Activated T-helper 1 cell treated with Interleukin-2 at 50 U/mL for 16 hours (primary cell): ENCODE data around the gene AGFG2.

ENCODE experiments used
- DNase-seq: peaks from one replicate; pipeline ENCODE4 v3.0.0-alpha.2; 2020; ENCODE audit warnings: low read depth

The AGFG2 gene

DNA sequence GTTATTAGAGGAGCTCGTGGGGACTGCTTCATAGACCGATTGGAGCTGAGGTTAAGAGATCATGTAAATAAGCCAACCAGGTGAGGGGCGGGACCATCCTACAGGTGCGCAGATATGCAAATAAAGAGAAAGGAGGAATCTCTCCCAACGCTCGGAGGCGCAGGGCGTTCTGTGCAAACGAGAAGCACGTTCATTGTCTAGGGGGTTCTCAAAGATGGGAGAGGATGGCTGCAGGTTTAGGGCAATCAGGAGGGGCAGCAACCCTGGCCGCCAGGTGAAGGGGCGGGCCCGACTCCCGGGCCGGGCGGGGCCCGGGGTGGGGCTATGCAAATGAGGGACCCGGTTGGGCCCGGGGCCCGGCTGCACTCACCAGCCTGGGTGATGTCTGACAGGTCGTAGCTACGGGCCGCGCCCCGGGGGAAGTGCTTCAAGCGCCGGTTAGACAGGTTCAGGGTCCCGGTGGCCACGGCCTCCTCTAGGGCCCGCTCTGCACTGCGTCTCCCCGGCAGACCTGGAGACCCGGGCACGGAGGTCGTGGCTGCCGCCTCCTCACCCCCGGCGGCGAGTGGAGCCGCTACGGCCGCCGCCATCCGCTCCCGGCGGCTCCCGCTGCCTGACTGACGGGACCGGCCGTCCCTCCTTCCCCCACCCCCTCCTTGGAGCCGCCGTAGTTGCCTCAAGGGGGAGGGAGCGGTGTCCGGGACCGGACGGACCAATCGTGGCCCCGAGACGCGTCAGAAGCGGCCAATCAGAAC, 46.7 kb downstream of the AGFG2 start, which contains the start of gene LRCH4:
TSS of gene LRCH4 (minus strand) at position 619 of the 755 bp plus-strand sequence. CDS start at position 590, 29 bp downstream.
- peak; percentile 55 for DNase-seq

DNA sequence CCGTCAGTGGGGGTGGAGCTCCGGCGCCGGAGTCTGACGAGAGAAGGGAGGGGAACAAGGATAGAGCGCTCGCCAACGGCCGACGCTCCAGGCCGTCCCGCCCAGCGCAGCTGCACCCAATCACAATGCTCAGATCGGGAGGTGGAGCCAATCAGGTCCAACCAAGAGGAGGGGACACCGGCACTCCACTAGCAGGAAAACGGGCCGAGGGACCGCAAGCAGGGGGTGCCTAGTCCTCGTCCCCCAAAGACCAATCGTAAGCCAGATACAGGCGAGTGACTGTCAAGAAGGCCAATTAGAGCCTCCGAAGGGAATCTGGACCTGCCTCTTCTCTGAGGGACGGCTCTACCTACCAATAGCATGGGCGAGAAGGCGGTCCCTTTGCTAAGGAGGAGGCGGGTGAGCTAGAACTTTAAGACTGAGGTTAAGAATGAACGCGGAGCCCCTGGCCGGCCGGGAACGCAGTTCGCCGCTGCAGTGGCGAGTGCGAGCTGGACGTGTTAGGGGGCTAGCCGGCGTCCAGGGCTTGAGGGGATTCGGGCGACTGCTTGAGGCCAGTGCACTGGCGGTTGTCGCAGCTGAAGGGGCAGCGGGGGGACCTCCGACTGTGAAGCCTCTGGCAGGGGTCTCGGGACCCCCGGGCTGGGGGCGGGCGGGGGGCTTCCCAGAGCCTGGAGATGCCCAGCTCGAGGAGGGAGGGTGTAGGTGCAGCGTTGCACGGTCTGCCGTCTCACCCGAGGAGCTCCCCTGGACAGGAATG, 47.4 kb downstream of the AGFG2 start, which contains the start of gene FBXO24:
TSS of gene FBXO24 (plus strand) at position 63 of the 760 bp plus-strand sequence. CDS start at position 361, 298 bp downstream.
- peak; percentile 99 for DNase-seq

DNA sequence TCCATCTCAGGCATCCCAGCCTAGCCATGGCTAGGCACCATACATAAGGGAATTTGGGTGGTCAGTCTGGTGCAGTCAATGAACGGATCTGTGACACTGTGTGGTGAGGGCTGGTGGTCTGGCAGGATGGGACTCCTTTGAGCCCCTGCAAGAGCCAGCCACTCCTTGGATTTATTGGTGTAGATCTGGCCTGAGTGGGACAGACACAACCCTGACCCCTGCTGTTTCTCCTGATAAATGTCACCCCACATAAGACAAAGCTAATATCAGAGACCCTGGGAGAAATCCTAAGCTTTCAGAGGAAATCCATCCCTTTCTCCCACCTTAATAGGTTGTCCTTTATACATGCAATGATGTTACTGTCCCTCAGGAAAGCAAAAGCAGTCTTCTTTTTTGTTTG, 49.4 kb downstream of the AGFG2 start:
- DNase-seq = no peak

DNA sequence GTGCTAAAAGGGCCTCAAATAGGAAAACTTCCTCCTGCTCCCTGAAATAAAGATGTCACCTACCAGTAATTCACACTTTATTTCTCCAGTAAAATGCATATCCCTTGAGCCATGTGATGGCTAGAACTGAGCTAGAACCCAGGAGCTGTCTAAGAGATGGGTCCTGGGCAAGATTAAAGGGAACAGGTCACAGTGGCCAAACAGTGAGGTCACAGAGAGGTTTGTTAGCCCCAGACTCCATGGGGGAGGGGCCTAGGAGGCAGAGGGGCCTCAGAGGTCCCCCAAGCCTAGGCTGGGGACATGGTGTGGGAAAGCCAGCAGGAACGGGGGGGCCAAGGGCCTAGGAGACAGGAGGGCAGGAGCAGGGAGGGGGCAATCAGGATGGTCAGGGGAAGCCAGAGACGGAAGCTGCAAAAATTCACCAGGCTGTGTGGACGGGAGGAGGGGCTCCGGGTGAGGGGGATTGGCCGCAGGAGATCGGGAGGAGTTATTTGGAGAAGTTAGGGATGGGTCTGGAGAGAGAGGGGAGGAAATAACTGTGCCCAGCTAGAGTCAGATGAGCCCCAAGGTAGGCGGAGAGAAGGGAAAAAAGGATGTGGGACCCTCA, 50.4 kb downstream of the AGFG2 start:
- DNase-seq = no peak

DNA sequence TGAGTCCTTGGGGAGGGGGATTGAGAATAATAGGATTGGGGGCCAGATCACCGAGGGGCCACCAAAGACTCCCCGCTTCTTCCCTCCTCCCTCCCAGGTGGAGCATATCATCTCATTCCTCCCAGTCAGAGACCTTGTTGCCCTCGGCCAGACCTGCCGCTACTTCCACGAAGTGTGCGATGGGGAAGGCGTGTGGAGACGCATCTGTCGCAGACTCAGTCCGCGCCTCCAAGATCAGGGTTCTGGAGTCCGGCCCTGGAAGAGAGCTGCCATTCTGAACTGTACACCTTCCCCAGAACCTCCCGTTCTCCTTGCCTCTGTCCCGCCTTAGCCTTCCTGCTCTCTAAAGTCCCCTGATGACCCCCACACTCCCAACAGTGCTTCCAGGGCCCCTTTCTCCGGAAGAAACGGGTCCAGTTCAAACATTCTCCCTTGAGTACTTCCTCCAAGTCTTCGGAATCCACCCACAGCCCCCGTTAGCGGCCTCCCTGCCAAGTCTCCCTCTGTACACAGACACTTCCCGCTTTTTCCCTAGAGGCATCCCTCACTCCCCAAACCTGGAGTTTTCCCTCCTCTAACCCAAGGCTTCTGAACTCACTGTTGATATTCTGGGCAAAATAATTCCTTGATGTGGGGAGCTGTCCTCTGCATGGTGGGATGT, 51.2 kb downstream of the AGFG2 start:
- DNase-seq = no peak

DNA sequence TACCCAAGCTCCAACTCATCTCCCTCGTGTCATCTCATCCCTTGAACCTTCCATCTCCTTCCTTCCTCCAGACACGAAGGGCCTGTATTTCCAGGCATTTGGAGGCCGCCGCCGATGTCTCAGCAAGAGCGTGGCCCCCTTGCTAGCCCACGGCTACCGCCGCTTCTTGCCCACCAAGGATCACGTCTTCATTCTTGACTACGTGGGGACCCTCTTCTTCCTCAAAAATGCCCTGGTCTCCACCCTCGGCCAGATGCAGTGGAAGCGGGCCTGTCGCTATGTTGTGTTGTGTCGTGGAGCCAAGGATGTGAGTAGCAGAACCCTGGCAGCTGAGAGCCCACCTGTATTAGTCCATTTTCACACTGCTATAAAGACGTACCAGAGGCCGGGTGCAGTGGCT, 52.6 kb downstream of the AGFG2 start:
- no peak for DNase-seq

DNA sequence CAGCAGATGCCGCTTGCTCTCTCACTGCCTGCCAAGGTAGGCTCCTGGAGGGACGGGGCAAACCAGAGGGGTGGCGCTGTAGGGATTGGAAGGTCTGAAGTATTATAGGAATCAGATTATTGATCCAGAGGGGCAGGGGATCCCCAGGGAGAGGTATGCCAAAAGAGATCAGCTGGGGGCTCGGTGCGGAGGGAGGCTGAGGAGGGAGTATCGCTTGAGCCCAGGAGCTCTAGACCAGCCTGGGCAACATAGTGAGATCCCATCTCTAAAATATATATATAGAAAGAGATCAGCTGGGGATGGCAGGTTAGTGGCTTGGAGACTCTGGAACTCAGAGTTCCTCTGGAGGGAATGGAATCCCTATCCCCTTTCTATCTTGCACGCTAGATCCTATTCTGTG, 56.2 kb downstream of the AGFG2 start:
- DNase-seq = no peak

DNA sequence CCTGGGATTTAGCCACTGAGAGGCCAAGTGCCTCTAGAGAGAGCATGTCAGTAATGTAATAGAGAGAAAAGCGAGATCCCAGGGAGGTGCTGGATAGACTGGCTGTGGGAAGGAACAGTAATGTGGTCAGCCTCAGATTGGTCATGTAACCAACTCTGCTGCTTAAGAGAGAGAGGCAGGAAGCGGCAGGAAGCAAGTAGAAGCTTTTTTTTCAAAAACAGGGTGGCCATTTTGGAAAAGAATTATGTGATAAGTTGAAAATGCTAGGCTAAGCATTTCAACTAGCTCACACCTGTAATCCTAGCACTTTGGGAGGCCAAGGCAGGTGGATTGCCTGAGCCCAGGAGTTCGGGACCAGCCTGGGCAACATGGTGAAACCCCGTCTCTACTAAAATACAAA, 59.4 kb downstream of the AGFG2 start:
- no peak for DNase-seq

DNA sequence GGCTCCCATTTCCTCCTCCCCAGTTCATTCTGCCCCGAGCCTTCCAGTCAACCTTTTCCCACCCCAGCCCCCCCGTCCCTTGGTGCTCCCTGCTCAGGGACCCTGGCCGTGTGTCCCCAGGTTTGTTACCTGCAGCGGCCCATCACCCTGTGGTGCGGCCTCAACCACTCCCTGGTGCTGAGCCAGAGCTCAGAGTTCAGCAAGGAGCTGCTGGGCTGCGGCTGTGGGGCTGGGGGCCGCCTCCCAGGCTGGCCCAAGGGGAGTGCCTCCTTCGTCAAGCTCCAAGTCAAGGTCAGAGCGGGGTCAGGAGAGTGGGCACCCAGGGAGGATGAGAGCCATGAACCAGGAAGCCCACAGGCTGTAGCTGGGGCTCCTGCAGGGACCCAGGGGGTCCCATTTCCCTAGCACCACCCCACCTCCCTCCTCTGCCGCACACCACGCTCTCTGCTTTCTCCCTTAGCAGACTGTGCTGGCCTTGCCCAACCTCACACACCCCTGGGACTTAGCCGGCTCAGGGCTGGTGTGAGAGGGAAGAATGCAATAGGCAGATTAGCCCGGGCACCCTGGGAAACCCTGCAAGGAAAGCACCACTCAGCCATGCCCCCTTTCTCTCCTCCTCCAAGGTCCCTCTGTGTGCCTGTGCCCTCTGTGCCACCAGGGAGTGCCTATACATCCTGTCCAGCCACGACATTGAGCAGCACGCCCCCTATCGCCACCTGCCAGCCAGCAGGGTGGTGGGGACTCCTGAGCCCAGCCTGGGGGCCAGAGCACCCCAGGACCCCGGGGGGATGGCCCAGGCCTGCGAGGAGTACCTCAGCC, 61.1 kb downstream of the AGFG2 start:
- no peak for DNase-seq

DNA sequence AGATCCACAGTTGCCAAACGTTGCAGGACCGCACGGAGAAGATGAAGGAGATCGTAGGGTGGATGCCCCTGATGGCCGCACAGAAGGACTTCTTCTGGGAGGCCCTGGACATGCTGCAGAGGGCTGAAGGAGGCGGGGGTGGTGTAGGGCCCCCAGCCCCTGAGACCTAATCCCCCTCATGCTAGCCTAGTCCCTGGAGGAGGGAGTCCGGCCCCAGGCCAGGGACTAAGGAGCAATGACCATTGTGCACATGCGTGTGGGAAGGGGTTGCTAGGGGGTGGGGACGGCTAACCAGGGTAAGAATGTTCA, 61.7 kb downstream of the AGFG2 start:
- no peak for DNase-seq

DNA sequence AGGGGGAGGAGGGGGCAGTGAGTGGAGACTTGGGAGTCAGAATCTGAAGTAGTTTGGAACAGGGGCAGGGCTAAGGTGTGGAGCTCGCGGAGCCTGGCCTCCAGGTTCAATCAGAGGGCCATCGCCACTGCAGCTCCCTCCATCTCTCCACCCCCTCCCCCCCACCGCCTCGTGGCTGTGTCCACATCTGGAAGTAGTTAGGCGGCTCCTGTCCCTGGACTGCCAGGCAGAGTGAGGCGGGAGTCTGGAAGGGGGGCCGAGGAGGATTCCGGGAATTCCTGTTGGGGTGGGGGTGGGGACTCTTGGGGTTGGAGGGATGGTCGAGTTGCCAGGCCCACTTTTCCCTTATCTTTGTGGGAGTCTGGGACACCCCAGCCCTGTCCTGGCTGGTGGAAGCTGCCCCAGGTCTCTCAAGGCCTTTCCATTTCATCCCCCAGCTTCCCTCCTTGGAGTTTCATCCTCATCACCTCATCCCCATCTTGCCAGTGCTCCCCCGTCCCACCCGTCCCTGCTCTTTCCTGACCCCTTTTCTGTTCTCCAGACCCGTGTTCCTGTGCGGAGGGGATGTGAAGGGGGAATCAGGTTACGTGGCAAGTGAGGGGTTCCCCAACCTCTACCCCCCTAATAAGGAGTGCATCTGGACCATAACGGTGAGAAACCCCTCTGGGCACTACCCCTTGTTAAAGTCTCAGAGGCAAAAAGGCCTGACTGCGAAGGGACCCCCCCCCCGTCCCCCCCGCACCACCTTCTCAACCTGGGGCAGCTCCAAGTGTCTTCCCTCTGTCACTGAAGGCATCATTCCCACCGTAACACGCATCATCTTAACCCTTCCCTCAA, 64.1 kb downstream of the AGFG2 start:
- DNase-seq = no peak

DNA sequence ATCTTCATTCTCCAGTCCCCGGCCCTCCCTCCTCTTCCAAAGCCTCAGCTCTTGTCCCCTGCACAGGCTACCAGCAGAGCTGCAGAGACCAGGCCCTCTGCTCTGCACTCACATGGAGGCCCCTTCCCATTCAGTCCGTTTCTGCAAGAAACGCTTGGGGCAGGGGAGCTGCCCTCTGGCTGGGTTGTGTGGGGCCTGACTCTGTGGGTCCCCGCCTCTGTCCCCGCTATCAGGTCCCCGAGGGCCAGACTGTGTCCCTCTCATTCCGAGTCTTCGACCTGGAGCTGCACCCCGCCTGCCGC, 64.7 kb downstream of the AGFG2 start:
- DNase-seq = no peak

DNA sequence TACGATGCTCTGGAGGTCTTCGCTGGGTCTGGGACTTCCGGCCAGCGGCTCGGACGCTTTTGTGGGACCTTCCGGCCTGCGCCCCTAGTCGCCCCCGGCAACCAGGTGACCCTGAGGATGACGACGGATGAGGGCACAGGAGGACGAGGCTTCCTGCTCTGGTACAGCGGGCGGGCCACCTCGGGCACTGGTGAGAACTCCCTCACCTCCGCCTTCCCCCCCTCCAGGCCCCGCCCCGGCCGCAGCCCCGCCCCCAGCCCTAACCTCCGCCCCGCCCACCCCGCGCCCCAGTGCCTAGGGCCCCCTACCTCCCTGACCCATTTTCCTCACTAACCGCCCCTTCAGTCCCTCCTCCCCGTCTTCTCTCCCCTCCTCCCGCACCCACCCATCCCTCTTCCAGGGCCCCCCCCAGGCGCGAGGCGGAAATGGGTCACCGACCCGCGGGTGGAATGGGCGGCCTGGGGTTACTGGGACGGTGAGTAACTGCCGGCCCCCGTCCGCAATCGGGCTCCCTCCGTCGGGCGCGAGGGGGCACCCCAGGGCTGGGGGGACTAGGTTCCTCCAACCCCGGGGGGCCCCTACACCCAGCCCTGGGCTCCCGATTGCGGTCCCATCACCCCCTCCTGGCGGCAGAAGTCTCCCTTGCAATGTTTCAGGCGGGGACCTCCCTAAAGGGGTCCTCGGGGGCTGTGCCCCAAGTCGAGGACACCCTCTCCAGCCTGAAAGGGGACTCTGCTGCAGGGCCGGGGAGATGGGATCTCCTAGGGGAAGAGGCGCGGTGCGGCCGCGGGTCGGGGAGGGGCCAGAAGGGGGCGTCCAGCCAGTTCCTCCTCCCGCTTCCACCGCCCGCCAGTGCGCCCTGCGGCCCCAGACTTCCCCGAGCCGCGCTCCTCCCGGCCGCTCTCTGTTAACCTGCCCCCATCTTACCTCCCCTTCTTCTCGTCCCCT, 65.3 kb downstream of the AGFG2 start:
- peak; percentile 60 for DNase-seq

DNA sequence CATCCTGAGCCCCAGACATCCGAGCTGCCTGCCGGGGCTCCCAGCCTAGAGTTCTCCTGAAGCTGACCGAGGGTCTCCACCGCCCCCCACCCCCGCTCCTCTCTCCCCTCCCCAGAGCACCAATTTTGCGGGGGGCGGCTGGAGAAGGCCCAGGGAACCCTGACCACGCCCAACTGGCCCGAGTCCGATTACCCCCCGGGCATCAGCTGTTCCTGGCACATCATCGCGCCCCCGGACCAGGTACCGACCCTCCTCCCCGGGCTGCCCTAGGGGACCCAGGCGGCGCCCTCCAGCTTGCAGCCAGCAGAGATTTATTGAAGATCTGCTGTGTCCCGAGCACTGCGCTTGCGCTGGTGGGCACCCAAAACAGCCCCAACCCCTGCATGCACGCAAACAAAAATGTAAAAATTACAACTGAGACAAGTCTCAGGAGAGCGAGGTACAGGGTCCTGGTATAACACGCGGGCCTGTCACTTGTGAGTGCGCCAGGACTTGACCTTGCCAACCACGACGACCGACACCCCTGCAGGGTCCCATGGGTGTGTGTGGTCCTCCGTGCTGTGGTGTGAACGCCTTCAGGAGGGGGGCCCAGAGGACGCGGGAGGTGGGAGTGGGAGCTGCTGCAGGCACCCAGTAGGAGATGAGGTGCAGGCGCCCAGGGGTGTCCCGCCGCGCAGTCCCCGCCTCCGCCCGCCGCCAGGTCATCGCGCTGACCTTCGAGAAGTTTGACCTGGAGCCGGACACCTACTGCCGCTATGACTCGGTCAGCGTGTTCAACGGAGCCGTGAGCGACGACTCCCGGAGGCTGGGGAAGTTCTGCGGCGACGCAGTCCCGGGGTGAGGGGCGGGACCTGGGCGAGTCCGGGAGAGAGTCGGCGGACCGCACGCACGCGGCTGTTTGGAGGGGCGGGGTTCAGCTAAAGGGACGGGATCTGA, 66.2 kb downstream of the AGFG2 start:
- no peak for DNase-seq

DNA sequence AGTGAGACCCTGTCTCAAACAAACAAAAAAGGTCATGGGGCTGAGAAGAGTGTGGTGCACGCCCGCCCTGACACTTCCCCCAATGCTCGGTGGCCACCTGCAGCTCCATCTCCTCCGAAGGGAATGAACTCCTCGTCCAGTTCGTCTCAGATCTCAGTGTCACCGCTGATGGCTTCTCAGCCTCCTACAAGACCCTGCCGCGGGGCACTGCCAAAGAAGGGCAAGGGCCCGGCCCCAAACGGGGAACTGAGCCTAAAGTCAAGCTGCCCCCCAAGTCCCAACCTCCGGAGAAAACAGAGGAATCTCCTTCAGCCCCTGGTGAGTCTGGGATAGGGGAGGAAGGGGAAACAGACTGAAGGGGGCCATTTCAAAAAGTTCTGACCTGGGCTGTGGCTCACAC, 67.3 kb downstream of the AGFG2 start:
- no peak for DNase-seq

DNA sequence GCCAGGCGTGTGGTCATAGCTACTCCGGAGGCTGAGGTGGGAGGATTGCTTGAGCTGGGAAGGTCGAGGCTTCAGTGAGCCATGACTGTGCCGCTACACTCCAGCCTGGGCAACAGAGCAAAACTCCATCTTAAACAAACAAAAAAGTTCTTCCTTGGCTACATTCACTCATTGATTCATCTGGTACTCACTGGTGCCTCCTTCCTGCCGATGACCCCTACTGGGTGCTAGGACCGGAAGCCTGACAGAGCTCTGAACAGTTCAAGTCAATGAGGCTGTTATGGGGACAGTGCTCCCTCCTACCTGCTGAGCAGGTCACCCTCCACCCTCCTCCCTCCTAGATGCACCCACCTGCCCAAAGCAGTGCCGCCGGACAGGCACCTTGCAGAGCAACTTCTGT, 68.1 kb downstream of the AGFG2 start:
- DNase-seq = no peak

DNA sequence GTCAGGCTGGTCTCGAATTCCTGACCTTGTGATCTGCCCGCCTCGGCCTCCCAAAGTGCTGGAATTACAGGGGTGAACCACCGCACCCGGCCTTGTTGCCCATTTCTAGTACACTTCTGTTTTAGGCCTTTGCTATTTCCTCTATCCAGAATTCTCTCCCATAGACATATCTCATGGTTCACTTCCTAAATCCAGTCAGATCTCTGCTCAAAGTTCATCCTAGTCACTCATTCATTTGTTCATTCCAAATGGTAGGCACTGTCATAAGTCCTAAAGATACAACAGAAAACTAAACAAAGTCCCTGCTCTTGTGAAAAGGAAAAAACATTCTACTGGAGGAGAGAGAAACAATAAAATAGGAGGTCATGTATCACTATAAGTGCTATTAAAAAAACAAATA, 71.0 kb downstream of the AGFG2 start:
- DNase-seq = no peak

DNA sequence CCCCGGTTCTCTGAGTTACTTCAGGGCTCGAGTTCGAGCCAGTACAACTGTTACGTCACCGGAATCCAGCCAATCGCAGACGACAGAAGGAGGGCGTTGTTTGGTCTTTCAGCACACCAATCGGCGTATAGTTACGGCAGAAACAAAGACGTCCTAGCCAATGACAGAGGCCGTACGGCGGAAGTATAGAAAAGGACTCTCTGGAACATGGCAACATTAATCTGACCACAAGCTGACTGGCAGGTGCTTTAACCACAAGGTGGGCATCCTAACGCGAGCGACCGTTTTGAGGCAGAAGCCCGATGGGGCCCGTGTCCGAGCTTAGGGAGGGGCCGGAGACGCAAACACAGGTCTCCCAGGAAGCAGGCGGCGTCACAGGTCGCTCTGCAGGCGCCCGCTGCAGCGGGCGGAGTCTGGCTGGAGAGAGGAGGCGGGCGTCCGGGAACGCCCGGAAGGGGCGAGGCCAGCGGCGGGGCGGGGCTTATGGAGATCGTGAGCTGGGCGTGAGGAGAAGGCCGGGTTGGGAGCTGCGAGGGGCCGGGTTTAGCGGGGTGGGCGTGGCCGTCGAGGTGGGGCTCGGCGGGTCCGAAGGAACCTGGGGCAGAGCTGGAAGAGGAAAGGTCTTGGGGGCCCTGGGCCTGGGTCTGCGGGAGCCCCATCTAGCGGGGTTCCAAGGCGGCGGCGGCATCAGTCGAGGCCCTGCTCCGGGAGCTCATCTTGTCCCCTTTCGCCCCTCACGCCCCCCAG, 73.2 kb downstream of the AGFG2 start, which contains the start of gene MOSPD3:
TSS of gene MOSPD3 (plus strand) at position 558 of the 747 bp plus-strand sequence. CDS start 252 bp downstream, outside the sequence.
- peak; percentile 94 for DNase-seq
